Ishikawa (cell line): ENCODE measurements around the gene ATG2B.

Experiments used
- CEBPB ChIP-seq: IDR thresholded peaks from 2 replicates; pipeline ENCODE4 v1.6.1; 2012
- CREB1 ChIP-seq: IDR thresholded peaks from 2 replicates; pipeline ENCODE4 v1.6.1; 2012; ENCODE audit warnings: low read depth
- EP300 ChIP-seq: IDR thresholded peaks from 2 replicates; pipeline ENCODE4 v1.6.1; 2012; ENCODE audit warnings: borderline replicate concordance
- FOXM1 ChIP-seq: IDR thresholded peaks from 2 replicates; pipeline ENCODE4 v1.6.1; 2012; ENCODE audit warnings: low read depth, borderline replicate concordance
- MAX ChIP-seq: IDR thresholded peaks from 2 replicates; pipeline ENCODE4 v1.6.1; 2012
- RAD21 ChIP-seq: IDR thresholded peaks from 2 replicates; pipeline ENCODE4 v1.6.1; 2012; ENCODE audit warnings: low read depth
- TAF1 ChIP-seq: IDR thresholded peaks from 2 replicates; pipeline ENCODE4 v1.6.1; 2012; ENCODE audit warnings: low read depth, mild to moderate bottlenecking
- TEAD4 ChIP-seq: IDR thresholded peaks from 2 replicates; pipeline ENCODE4 v1.6.1; 2012
- YY1 ChIP-seq: IDR thresholded peaks from 2 replicates; pipeline ENCODE4 v1.6.1; 2012; ENCODE audit warnings: low read depth
- ZBTB7A ChIP-seq: IDR thresholded peaks from 2 replicates; pipeline ENCODE4 v1.6.1; 2012; ENCODE audit warnings: low read depth

GRCh38 chr14:96307434-96307833 lies 55.7 kb downstream of the ATG2B start:
- TF ChIP-seq YY1 = no peak
- no peak for TF ChIP-seq MAX
- TF ChIP-seq FOXM1 = no peak
- no peak for TF ChIP-seq TAF1
- TF ChIP-seq EP300 = no peak
- no peak for TF ChIP-seq RAD21
- TF ChIP-seq TEAD4 = no peak
- TF ChIP-seq CEBPB = no peak
- no peak for TF ChIP-seq CREB1
- TF ChIP-seq ZBTB7A = no peak
